GM18951 (cell line): ENCODE measurements around the gene LOXL4.

Experiments
- POLR2A ChIP-seq: IDR thresholded peaks from 4 replicates; pipeline ENCODE4 v1.6.1; 2011; ENCODE audit warnings: mild to moderate bottlenecking; ENCODE audit not compliant: insufficient read length, insufficient read depth; ENCODE audit errors: extremely low read depth
- in situ Hi-C: fragments of 300-500 bp; cut with MboI; formaldehyde crosslinking; loops from one replicate; pipeline ENCODE4 v1.12.0; 2022; ENCODE audit warnings: low sequenced_read_pairs, mixed read lengths, inconsistent platforms; ENCODE audit not compliant: unreplicated experiment

The LOXL4 gene

DNA sequence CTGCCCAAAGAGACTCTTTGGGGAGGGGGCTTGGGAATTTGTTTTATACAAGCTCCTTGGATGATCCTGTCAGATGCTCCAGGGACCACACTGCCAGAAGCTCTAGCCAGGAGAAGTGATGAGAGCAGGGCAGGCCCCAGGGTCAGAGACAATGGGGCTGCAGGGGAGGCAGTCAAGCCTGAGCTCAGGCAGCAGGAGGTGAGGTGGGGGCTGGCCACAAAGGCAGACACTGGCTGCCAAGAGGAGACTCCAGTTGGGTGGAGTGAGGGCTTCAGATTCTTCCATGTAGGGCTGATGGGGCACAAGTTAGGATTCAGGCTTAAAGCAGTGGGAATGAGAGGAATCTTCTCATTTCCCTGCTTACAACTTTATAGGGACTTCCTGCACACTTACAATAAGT lies 35.6 kb upstream of the LOXL4 start:
- in situ Hi-C loops, result no loop called here
- TF ChIP-seq POLR2A, result no peak

- no peak for TF ChIP-seq POLR2A
- in situ Hi-C loops, result no loop called here
These were observed 34.9 kb upstream of the LOXL4 start for GRCh38 chr10:98302741-98303365.

GRCh38 chr10:98301664-98302319 lies 33.8 kb upstream of the LOXL4 start:
- in situ Hi-C loops, result no loop called here
- TF ChIP-seq POLR2A, result no peak

DNA sequence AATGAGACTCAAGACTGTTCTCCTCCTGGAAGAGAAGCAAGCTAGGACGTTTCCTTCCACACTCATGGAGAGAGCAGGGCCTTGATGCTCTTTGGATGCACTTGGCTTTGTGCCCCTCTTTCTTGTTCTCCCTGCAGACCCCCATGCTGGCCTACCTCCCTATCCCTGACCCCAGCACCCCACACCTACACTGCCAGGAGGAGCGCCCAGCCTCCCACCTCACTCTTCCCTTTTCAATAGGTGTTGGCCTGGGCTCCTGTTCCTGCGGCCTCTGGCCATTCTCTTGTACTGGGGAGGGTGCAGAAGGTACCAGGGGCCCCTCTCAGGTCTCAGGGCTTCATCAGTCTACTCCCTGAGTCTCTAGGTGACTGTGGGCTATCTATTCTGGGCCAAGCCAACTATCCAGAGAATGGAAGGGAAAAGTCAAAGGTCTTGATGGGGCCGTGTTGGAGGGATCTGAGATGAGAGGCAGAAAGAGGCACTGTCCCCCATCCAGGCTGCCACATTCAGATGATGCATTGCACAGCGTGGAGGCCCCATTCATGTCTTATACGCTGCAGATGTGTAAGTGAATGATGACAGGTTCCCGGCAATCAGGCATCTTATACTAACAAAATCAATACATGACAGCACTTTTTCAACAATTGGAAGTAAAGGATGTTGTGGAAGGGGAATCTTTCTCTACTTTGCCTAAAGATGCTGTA lies 32.7 kb upstream of the LOXL4 start:
- no peak for TF ChIP-seq POLR2A
- in situ Hi-C loops, result no loop called here

DNA sequence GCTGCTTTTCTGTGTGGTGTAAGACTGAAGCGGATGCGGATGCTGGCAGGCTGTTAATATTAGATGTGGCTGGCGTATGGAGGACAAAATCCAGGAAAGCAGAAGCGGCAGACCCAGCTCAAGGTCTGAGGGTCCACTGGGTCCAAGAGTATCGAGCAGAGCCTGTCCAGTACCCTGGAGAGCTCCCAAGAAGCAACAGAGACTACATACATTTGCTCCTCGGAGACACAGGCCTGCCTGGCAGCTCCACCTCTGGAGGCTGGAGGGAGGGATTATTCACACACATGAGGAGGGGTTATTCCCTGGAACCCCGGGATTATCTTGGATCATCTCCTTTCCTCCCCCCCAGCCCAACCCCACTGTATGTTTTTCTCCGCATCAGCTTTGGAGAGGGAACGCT lies 31.3 kb upstream of the LOXL4 start:
- in situ Hi-C loops, result no loop called here
- TF ChIP-seq POLR2A, result no peak

GRCh38 chr10:98296524-98296923 lies 28.5 kb upstream of the LOXL4 start:
- in situ Hi-C loops, result no loop called here
- no peak for TF ChIP-seq POLR2A

GRCh38 chr10:98295907-98296306 lies 27.9 kb upstream of the LOXL4 start:
- in situ Hi-C loops, result no loop called here
- no peak for TF ChIP-seq POLR2A

DNA sequence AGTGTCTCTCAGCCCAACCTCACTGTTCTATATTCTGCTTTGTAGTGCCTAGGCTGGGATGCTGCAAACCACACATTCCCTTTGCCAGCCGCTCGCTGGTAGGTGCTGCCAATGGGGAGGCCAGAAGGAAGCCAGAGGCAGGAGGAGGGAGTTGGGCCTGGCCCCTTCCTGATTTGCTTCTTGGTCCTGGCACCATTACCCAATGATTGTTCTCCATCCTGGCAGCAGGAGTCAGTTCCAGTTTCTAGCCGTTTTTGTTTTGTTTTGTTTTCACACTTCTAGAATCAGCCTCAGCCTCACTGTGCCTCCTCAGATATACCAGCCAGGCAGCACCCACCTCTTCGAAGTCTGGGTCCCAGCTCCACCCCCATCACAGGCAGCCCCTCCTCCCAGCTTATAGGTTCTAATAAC lies 27.4 kb upstream of the LOXL4 start:
- no peak for TF ChIP-seq POLR2A
- in situ Hi-C loops, result no loop called here

GRCh38 chr10:98294270-98294627 lies 26.3 kb upstream of the LOXL4 start:
- no peak for TF ChIP-seq POLR2A
- in situ Hi-C loops, result no loop called here

DNA sequence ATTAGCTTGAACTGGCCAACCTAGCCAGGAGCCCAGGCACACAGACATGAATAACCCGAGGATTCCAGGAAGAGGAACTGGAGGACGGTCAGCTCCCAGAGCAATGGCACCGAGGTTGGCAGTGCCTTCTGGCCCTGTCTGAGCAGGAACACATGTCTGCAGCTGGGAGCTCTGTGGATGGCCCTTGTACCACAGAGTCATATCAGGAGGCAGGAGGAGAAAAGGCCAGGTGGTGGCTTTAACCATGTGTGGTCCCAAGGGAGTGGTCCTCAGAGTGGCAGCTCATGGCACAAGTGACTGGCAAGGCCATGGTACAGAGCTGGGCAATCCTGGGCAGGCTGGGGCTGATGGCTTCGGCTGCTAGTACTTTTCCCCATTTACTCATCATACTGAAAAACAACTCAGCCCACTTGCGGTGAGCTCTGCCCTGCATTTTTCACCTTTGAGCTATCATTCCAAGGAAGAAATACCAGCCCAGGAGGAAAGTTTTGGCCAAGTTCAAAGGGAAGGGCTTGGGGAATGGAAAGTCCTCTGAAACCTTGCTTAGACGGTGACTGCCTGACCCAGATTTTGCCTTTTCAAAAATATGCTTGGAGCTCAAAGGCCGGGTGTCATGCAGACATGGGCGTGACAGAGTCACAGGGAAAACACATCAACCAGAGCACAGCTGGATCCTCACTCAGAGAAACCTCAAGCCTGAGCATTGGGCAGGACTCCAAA lies 25.7 kb upstream of the LOXL4 start:
- TF ChIP-seq POLR2A, result no peak
- in situ Hi-C loops, result no loop called here

DNA sequence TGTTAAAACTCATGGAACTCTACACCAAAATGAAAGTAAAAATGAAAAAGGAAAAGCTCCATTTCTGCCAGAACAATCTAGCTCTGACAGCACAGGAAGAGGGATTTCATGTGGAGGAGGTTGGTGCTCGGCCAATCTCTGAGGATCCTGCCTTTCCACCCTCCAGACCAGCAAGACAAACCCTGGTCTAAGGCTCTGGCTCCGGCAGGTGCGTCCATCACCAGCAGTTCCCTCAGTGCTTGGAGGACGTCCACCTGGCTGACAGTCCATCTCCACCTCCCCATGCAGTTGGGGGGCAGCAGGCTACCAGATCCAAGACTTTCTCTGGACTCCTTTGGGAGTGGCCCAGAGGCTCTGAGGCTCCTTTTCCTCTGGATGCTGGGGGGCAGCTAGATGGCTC lies 25.0 kb upstream of the LOXL4 start:
- in situ Hi-C loops, result no loop called here
- no peak for TF ChIP-seq POLR2A

DNA sequence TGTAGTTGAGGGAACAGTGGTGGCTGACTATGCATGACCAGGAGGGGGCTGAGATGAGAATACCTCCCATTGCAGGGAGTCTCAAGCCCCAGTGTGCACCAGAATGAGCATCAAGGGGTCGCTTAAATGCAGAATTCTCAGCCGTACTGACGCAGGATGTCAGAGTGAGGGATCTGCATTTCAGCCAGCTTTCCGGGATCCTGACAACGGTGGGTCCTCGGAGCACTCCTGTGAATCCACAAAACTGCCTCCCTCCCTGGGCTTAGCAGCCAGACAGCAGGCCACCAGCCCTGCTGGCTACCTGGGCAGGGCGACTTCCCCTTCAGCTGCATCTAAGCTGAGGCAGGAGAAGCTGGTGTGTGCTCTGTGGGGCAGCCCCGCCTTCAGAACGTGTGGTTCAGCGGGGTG lies 21.8 kb upstream of the LOXL4 start:
- TF ChIP-seq POLR2A, result no peak
- in situ Hi-C loops, result no loop called here

GRCh38 chr10:98287321-98287720 lies 19.3 kb upstream of the LOXL4 start:
- no peak for TF ChIP-seq POLR2A
- in situ Hi-C loops, result no loop called here
